Neural progenitor cell (in vitro differentiated cells): ENCODE measurements around the gene TFPT. TPM values are rescaled to one million over a fixed set of nuclear protein-coding genes. Genes with fewer than 3 reads are reported as not detected.

Source experiments
- DNase-seq: peaks from one replicate; pipeline ENCODE4 v3.0.0-alpha.2; 2016; ENCODE audit warnings: low spot score
- H2AFZ ChIP-seq: fragments of 200-600 bp; sonication (generic); replicated peaks from 2 replicates; pipeline ENCODE4 v1.6.1; 2016; ENCODE audit warnings: antibody characterized with exemption
- H3F3A ChIP-seq: fragments of 200-600 bp; sonication (generic); 2 replicates; pipeline ENCODE4 v1.6.1; 2016; ENCODE audit warnings: antibody characterized with exemption, low read depth
- H3K27ac ChIP-seq: fragments of 200-600 bp; sonication (generic); 2 replicates; pipeline ENCODE4 v1.5.1; 2016; ENCODE audit warnings: mild to moderate bottlenecking
- H3K27me3 ChIP-seq: fragments of 200-600 bp; sonication (generic); 2 replicates; pipeline ENCODE4 v1.6.1; 2016; ENCODE audit warnings: mild to moderate bottlenecking, moderate library complexity
- H3K36me3 ChIP-seq: fragments of 200-600 bp; sonication (generic); 2 replicates; pipeline ENCODE4 v1.5.1; 2016
- H3K4me1 ChIP-seq: fragments of 200-600 bp; sonication (generic); 2 replicates; pipeline ENCODE4 v1.6.1; 2016; ENCODE audit warnings: mixed run types
- H3K4me2 ChIP-seq: fragments of 200-600 bp; sonication (generic); 2 replicates; pipeline ENCODE4 v1.6.1; 2016
- H3K4me3 ChIP-seq: fragments of 200-600 bp; sonication (generic); 2 replicates; pipeline ENCODE4 v1.5.1; 2016
- H3K79me2 ChIP-seq: fragments of 200-600 bp; sonication (generic); 2 replicates; pipeline ENCODE4 v1.6.1; 2016; ENCODE audit warnings: low read depth
- H3K9ac ChIP-seq: fragments of 200-600 bp; sonication (generic); 2 replicates; pipeline ENCODE4 v1.6.1; 2016
- H3K9me3 ChIP-seq: fragments of 200-600 bp; sonication (generic); 2 replicates; pipeline ENCODE4 v1.5.1; 2016; ENCODE audit warnings: low read depth
- H4K20me1 ChIP-seq: fragments of 200-600 bp; sonication (generic); 2 replicates; pipeline ENCODE4 v1.6.1; 2016; ENCODE audit warnings: low read depth
- H3K27ac Mint-ChIP-seq: 3 replicates; pipeline ENCODE4 v1.8.0; 2021; ENCODE audit warnings: mixed read lengths
- H3K27me3 Mint-ChIP-seq: 2 replicates; pipeline ENCODE4 v1.8.0; 2022; ENCODE audit warnings: low read depth, mild to moderate bottlenecking, inconsistent platforms, moderate library complexity, mixed read lengths; ENCODE audit not compliant: insufficient read depth
- H3K36me3 Mint-ChIP-seq: 3 replicates; pipeline ENCODE4 v1.8.0; 2021; ENCODE audit warnings: mixed read lengths
- H3K4me1 Mint-ChIP-seq: 3 replicates; pipeline ENCODE4 v1.8.0; 2021; ENCODE audit warnings: mixed read lengths
- H3K4me3 Mint-ChIP-seq: 3 replicates; pipeline ENCODE4 v1.8.0; 2021; ENCODE audit warnings: mild to moderate bottlenecking, moderate library complexity, mixed read lengths
- H3K9me3 Mint-ChIP-seq: 3 replicates; pipeline ENCODE4 v1.8.0; 2020; ENCODE audit warnings: mixed read lengths
- CTCF ChIP-seq: fragments of 200-600 bp; sonication (generic); IDR thresholded peaks from 2 replicates; pipeline ENCODE4 v1.5.1; 2017; ENCODE audit warnings: antibody characterized with exemption, mild to moderate bottlenecking
- EZH2 ChIP-seq: fragments of 200-600 bp; sonication (generic); IDR thresholded peaks from 2 replicates; pipeline ENCODE4 v1.6.1; 2017; ENCODE audit warnings: antibody characterized with exemption, mild to moderate bottlenecking, moderate library complexity
- EZH2phosphoT487 ChIP-seq: fragments of 200-600 bp; sonication (generic); IDR thresholded peaks from 2 replicates; pipeline ENCODE4 v1.6.1; 2017; ENCODE audit warnings: antibody characterized with exemption
- total RNA-seq: library from RNA; depleted of rRNA; stranded (reverse); fragments of >200 nt; gene quantifications from 2 replicates; pipeline ENCODE4 v1.2.3, GENCODE V29; 2015; ENCODE audit warnings: low replicate concordance

TFPT gene
- total RNA-seq, 1 donor from 2014 or later = 9.4 TPM

- H3K27ac Mint-ChIP-seq = peak overlapping the region; percentile 46
- Histone ChIP-seq H3K79me2 (peaks cover 23% of the 10 kb centered on the region), H3K27me3 (no peaks in the 10 kb centered on the region), H3K9me3 (no peaks in the 10 kb centered on the region), H3K4me3 (peak overlapping the region; percentile 75), H3K9ac (peak overlapping the region; percentile 83), H3F3A (peaks cover 5% of the 10 kb centered on the region), H3K27ac (no peak overlapping the region), H3K4me2 (peak overlapping the region; percentile 90), H3K4me1 (peaks cover 5% of the 10 kb centered on the region), H2AFZ (peak overlapping the region; percentile 95), H3K36me3 (no peaks in the 10 kb centered on the region), H4K20me1 (peaks cover 13% of the 10 kb centered on the region)
- H3K4me3 Mint-ChIP-seq = peak overlapping the region; percentile 97
- DNase-seq = peak; percentile 29
- peaks cover 25% of the 10 kb centered on the region for H3K4me1 Mint-ChIP-seq
- no peaks in the 10 kb centered on the region for H3K9me3 Mint-ChIP-seq
- no peak for TF ChIP-seq EZH2
- no peak for TF ChIP-seq EZH2phosphoT487
- no peak for TF ChIP-seq CTCF
- peaks cover 15% of the 10 kb centered on the region for H3K36me3 Mint-ChIP-seq
- H3K27me3 Mint-ChIP-seq = peaks cover 12% of the 10 kb centered on the region
Observed at GRCh38 chr19:54114340-54115108, 933 bp downstream of the TFPT start.

- H3K4me2 ChIP-seq = no peak overlapping the region
- H2AFZ ChIP-seq = no peak overlapping the region
- H3K36me3 ChIP-seq = no peaks in the 10 kb centered on the region
- no peak for DNase-seq
- Mint-ChIP-seq H3K9me3 (no peaks in the 10 kb centered on the region), H3K27ac (no peak overlapping the region), H3K27me3 (peaks cover 6% of the 10 kb centered on the region), H3K4me3 (no peak overlapping the region), H3K36me3 (peaks cover 21% of the 10 kb centered on the region), H3K4me1 (peaks cover 10% of the 10 kb centered on the region)
- no peak overlapping the region for H3K27ac ChIP-seq
- H4K20me1 ChIP-seq = peaks cover 6% of the 10 kb centered on the region
- H3K4me3 ChIP-seq = no peak overlapping the region
- H3K9ac ChIP-seq = no peak overlapping the region
- no peaks in the 10 kb centered on the region for H3K27me3 ChIP-seq
- H3K9me3 ChIP-seq = no peaks in the 10 kb centered on the region
- no peak for TF ChIP-seq EZH2phosphoT487
- peaks cover 7% of the 10 kb centered on the region for H3K79me2 ChIP-seq
- H3K4me1 ChIP-seq = no peaks in the 10 kb centered on the region
- H3F3A ChIP-seq = peaks cover 5% of the 10 kb centered on the region
Observed at GRCh38 chr19:54109651-54110050, 5.8 kb downstream of the TFPT start.

GRCh38 chr19:54108496-54108895 is 7.0 kb downstream of the TFPT start:
- TF ChIP-seq CTCF (no peak), EZH2 (no peak), EZH2phosphoT487 (no peak)
- no peak overlapping the region for H3K9ac ChIP-seq
- H2AFZ ChIP-seq = no peak overlapping the region
- no peak overlapping the region for H3K4me3 ChIP-seq
- H3K36me3 Mint-ChIP-seq = peaks cover 21% of the 10 kb centered on the region
- H4K20me1 ChIP-seq = peaks cover 6% of the 10 kb centered on the region
- no peaks in the 10 kb centered on the region for H3K9me3 ChIP-seq
- no peak overlapping the region for H3K4me3 Mint-ChIP-seq
- H3K36me3 ChIP-seq = no peaks in the 10 kb centered on the region
- H3F3A ChIP-seq = peaks cover 5% of the 10 kb centered on the region
- no peak for DNase-seq
- H3K27ac ChIP-seq = no peak overlapping the region
- H3K27me3 ChIP-seq = no peaks in the 10 kb centered on the region
- H3K27me3 Mint-ChIP-seq = peaks cover 4% of the 10 kb centered on the region
- H3K4me1 Mint-ChIP-seq = peaks cover 6% of the 10 kb centered on the region
- H3K4me2 ChIP-seq = no peak overlapping the region
- no peaks in the 10 kb centered on the region for H3K9me3 Mint-ChIP-seq
- no peaks in the 10 kb centered on the region for H3K4me1 ChIP-seq
- peaks cover 16% of the 10 kb centered on the region for H3K79me2 ChIP-seq
- H3K27ac Mint-ChIP-seq = no peak overlapping the region

- H3K4me3 Mint-ChIP-seq = no peak overlapping the region
- peaks cover 20% of the 10 kb centered on the region for H3K36me3 Mint-ChIP-seq
- TF ChIP-seq CTCF (no peak), EZH2 (no peak), EZH2phosphoT487 (no peak)
- H3K4me1 Mint-ChIP-seq = peaks cover 8% of the 10 kb centered on the region
- H3K4me1 ChIP-seq = no peaks in the 10 kb centered on the region
- no peak overlapping the region for H3K27ac ChIP-seq
- no peak overlapping the region for H3K27ac Mint-ChIP-seq
- no peak overlapping the region for H3K4me3 ChIP-seq
- no peak for DNase-seq
- peaks cover 21% of the 10 kb centered on the region for H3K79me2 ChIP-seq
- no peaks in the 10 kb centered on the region for H3K9me3 Mint-ChIP-seq
- peaks cover under 1% of the 10 kb centered on the region for H4K20me1 ChIP-seq
- H3K9ac ChIP-seq = no peak overlapping the region
- no peak overlapping the region for H3K4me2 ChIP-seq
- no peak overlapping the region for H2AFZ ChIP-seq
- H3K27me3 Mint-ChIP-seq = peaks cover 4% of the 10 kb centered on the region
- H3K36me3 ChIP-seq = no peaks in the 10 kb centered on the region
- no peaks in the 10 kb centered on the region for H3F3A ChIP-seq
- H3K9me3 ChIP-seq = no peaks in the 10 kb centered on the region
- H3K27me3 ChIP-seq = no peaks in the 10 kb centered on the region
Observed at GRCh38 chr19:54107876-54108490, 7.5 kb downstream of the TFPT start.
